NCI-H2029 (cell line): ENCODE data around the gene CPSF4.

Experiments
- DNase-seq: peaks from one replicate; lab custom pipeline; 2025; lab: John Stamatoyannopoulos, UW

CPSF4 gene

DNA sequence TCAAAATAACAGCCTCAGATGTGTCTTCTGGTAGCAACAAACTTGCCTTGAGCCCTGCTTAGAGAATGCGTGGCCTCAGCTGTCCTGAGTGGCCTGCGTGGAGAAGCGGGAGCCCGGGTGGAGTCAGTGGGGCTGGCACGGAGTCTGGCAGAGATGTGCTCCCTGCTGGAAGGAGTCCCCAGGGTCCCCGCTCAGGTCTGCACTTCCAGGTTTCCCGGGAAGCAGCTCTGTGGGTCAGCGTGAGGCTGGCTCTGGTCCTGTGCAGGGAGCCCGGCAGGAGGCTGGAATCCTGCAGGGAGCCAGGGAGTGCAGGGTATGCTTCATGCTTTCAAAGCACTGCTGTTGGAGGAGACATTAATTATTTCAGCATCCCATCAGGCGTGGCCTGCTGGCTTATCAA, 10.1 kb downstream of the CPSF4 start:
- DNase-seq: no peak

DNA sequence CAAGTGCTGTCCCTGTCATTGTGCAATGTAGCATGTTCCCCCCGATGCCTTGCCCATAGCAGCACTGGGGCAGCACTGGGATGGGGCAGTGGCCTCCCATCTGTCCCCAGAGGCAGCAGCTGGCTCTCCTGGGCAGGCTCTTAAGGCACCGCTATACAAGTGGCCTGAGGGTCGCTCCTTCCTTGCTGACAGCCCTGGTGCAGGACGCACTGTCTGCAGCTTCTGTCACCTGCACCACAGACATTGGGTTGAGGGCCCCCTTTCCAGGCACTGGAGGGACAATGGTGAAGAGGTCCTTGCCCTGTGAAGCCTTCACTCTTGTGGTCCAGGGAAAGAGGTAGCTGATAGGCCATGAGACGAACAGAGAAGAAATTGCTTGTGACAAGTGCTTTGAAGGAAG, 10.6 kb downstream of the CPSF4 start:
- no peak for DNase-seq

GRCh38 chr7:99451936-99452335, 13.2 kb downstream of the CPSF4 start:
- DNase-seq: no peak

DNA sequence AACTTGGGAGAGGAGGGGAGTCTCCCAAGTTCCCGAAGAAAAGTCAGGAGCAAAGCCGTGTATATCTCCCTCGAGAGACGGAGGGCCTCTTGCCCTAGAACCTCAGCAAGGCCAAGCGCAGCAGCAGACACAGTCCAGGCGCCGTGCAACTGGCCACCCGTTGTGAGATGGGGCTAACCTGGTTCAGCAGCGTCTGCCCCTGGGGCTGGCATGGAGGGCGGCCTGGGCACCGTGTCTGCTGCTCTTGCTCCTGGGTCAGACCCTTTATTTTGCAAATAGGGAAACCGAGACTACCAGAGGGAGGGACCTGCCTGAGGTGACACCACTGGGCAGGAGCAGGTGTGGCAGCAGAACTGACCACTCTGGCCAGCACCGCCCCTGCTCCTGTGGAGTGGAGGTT, 13.8 kb downstream of the CPSF4 start:
- DNase-seq: no peak

- DNase-seq: no peak
Measured at GRCh38 chr7:99453105-99453504, 14.4 kb downstream of the CPSF4 start.

GRCh38 chr7:99455874-99456273, 17.1 kb downstream of the CPSF4 start:
- no peak for DNase-seq

DNA sequence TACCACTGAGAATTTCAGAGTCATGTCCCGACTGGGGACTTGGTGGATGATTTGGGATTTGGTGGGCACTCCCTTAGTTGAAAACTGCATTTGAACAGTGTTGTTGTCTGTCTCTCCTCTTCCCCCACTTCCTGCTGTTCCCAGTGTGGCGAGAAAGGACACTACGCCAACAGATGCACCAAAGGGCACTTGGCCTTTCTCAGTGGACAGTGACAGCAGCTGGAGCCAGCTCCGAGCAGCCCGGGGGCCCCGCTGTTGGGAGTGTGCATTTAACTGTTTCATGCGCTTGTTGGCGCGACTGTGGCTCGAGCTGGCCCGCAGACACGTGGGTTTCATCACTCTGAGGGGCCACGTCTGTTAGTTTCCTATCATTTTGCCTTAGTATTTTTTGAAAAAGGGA, 17.5 kb downstream of the CPSF4 start:
- DNase-seq: no peak

- no peak for DNase-seq
Measured at GRCh38 chr7:99457050-99457649, 18.4 kb downstream of the CPSF4 start.

DNA sequence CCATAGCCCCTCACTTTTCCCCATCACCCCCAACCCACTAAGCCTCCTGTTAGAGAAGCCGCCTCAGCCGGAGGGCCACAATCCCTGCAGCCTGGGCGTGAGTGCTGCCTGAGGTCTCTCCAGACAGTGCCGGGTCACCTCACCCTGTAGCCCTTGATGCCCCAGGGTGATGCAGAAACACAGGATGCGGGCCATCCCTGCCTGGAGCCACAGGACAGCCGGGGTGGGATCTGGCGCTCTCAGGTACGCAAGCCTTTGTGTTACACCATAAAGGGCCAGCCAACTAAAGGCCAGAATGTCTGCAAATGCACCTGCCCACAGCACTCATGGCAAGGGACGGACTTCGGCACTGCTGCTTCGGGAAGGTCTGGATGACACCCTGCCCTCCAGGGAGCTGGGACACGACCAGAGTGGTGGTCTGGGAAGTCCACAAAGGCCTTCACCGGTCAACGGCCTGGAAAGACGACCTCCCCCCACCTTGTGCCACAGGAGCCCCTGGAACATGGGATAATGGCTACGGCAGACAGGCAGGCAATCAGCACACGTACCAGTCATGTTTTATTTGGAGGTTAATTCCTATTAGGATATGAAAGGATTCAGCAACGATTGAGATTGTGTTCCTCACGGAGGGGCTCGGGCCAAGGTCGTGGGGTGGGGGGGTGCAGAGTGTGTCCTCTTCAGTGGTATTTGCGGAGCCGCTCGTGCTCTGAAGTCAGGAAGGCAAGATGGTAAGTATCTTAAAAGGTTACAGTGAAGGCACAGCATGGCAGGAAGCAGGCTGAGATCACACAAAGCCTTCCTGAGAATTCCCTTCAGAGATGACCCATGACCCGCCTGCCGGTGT, 19.1 kb downstream of the CPSF4 start:
- no peak for DNase-seq

DNA sequence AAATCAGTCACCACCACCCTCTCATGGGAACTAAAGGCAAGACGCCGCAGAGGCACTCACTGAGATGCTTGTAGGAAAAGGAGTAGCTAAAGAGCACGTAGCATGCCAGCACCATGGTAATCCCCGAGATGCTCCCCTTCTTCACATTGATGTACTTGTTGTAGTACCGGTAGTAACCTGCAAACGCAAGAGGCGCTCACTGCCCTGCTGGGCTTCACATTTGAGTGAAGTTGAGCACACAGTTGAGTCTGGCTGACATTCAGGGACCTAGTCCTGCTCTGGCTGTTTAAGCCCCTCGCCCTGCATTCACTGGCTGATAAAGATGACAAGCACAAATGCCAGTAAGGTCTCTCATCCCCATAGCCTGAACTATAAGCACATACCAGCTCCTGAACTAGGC, 20.3 kb downstream of the CPSF4 start:
- DNase-seq: no peak

DNA sequence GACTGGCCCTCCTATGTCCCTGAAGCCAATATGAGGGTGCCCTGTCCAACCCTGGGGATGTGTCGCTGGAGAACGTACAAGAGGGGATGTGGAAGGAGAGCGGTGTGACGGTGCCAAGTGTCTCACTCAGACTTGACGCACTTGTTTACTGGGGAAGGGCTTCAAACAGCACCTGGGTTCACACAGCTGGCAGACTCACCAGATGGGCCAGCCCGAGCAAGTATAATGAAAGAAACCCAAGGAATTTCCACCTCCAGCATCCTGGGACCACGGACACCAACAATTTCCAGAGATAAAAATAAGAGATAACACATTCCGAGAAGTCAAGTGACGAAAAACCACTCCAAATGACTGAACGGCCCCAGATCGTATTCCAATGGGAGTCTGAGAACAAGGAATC, 21.9 kb downstream of the CPSF4 start:
- no peak for DNase-seq

DNA sequence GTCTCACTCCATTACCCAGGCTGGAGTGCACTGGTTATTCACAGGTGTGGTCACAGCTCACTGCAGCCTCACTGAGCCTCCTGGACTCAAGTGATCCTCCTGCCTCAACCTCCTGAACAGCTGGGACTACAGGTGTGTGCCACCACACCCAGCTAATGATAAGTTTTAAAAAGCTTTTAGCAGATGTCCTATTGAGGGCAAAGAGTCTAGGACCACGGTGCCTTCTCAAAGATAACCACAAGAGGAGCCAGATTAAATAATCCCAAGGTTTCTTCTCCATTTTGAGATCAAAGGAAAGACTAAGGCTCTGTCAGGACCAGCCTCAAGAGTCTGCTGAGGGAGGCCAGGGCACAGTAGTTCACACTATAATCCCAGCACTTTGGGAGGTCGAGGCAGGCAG, 22.5 kb downstream of the CPSF4 start:
- no peak for DNase-seq

- DNase-seq: no peak
Measured at GRCh38 chr7:99465421-99465768, 26.7 kb downstream of the CPSF4 start.

DNA sequence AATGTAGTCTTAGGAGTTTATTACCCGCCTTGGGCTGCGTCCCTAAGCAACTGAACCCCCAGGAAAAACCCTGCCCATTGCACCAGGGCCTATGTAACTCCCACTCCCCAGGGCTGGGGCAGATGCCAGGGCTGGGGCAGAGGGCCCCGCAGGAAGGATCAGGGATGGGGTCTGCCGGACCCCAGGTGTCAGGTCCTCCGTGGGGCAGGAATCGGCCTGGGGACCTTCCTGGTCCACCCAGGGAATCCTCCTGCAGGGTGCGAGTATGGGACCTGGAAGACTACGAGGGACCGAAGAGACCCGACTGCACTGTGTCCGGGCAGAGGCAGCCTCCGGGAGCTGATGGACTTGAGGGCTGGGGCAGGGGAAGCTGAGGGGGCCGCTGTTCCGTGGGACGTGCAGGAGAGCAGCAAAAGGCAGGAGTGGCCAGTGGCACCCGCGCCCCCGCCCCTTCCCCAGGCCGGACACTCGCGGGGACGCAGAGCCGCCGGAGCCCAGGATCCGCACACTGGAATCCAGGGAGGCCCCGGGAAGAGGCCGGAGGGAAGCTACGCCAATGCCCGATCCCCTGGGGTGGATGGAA, 29.7 kb downstream of the CPSF4 start:
- DNase-seq: no peak

GRCh38 chr7:99469381-99470065, 30.8 kb downstream of the CPSF4 start:
- DNase-seq: no peak

GRCh38 chr7:99472561-99473314, 34.0 kb downstream of the CPSF4 start, which contains the start of gene ZNF789:
TSS of gene ZNF789 (plus strand) at chr7:99472890. CDS start at chr7:99476457, 3,567 bp downstream.
- peak; percentile 98 for DNase-seq

DNA sequence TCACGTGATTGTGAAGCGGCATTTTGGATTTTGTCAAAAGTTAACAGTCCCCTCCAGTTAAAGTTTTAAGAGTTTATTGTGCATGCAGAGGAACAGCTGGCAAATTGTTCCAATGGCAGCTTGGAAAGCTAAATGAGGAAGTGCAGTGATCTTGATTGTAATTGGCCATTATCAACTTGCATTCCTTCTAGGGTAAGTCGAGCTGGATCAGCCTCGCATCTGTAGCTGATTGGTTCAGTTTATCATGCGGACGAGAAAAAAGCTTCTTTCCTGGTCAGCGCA, 34.5 kb downstream of the CPSF4 start:
- DNase-seq: peak; percentile 60

GRCh38 chr7:99476107-99476506, 37.4 kb downstream of the CPSF4 start:
- no peak for DNase-seq

DNA sequence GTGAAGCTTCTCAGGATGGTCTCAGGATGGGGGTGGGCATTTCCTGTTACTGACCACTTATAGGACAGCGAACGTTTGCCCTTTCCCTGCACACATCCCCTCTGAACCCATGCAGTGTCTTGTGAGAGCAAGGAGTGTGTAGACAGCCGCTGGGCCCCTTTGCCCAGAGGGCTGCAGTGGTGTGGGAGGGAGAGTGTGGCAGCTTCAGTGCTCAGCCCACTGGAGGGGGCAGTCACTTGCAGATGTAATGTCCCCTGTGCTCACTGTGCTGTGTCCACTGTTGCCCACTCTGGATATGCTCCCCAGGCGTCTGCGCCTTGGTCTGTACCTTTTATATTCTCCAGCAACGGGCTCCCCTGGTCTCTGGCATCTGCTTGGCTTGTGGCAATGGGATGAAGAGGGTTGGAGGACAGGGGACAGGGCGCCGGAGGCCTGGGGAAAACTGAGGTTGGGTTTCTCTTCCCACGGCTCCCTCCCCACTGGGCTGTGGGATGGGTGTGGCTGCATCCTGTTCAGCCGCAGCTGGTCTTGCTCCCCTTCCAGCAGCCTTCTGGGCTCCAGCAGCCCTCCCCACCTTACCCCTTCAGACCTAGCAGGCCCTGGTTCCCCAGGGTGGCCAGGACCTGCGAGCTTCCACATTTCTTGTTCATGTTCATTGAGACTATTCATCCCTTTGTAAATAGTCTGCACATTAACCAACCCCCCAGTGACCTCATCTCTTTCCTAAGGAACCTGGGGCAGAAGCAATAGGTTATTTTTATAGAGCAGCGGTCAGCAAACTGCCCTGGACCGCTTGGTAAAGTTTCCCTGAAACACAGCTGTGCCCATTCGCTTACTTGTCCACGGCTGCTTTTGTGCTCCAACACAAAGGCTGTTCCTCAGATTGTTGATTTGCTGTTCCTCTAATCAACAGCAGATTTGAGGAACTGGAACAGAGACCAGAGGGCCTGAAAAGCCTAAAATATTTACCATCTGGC, 40.0 kb downstream of the CPSF4 start:
- no peak for DNase-seq

DNA sequence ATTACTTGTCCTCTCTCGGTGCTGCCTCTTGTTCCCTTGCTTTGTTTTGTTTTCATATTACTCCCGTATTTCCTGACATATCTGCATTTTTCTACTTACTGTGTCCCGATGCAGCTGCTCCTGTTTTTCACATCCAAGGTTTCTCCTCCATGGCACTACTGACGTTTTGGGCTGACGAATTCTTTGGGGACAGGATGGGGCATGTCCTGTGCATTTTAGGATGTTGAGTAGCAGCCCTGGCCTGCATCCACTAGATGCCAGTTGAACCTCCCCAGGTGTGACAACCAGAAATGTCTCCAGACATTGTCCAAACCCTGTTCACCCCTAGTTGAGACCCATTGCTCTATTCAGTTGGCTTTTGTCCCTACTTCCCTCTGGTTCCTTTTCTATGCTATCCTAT, 46.4 kb downstream of the CPSF4 start:
- DNase-seq: no peak

GRCh38 chr7:99489235-99489634, 50.5 kb downstream of the CPSF4 start:
- no peak for DNase-seq
